Measurements from ENCODE around the gene ACBD6.

GRCh38 chr1:180550241-180550640, 47.9 kb upstream of the ACBD6 start:
- TF ChIP-seq CTCF (IDR thresholded peaks at IDR 0.05; ENCODE audit: low read depth, low read length, poor library complexity, severe bottlenecking): no peak
- TF ChIP-seq EZH2phosphoT487 (IDR thresholded peaks at IDR 0.05; ENCODE audit: borderline replicate concordance, low read length): no peak

All from DOHH2 (cell line).